ENCODE measurements around the gene TMEM63C.
"Not testable (repeated sequence)": the region's sequence is repeated elsewhere in the genome, so short reads cannot be mapped to it uniquely, and the experiment has no call there.

TMEM63C gene

GRCh38 chr14:77278461-77279230 lies 97.0 kb downstream of the TMEM63C start:
- DNase-seq: no peak
- H3K4me1 ChIP-seq: no peaks in the 10 kb centered on the region; the same call in 1 of the 2 replicates
- no peaks in the 10 kb centered on the region for H3K27me3 ChIP-seq
- H3K36me3 ChIP-seq: peaks cover 10% of the 10 kb centered on the region
- H3K9me3 ChIP-seq: no peaks in the 10 kb centered on the region
- no peak for TF ChIP-seq CTCF (IDR thresholded peaks at IDR 0.05; ENCODE audit: low read depth, low read length)
- H3K4me3 ChIP-seq (ENCODE audit: low read depth, low read length): no peak overlapping the region

- H3K27me3 ChIP-seq: no peaks in the 10 kb centered on the region
- DNase-seq: no peak
- no peak overlapping the region for H3K4me3 ChIP-seq (ENCODE audit: low read depth, low read length)
- no peaks in the 10 kb centered on the region; the same call in 1 of the 2 replicates for H3K4me1 ChIP-seq
- H3K36me3 ChIP-seq: peaks cover 15% of the 10 kb centered on the region
- H3K9me3 ChIP-seq: no peaks in the 10 kb centered on the region
- no peak for TF ChIP-seq CTCF (IDR thresholded peaks at IDR 0.05; ENCODE audit: low read depth, low read length)
Observed at GRCh38 chr14:77279719-77280118, 98.1 kb downstream of the TMEM63C start.

- H3K36me3 ChIP-seq: peaks cover 20% of the 10 kb centered on the region
- not testable (repeated sequence) for H3K9me3 ChIP-seq; DNase-seq; H3K4me1 ChIP-seq; H3K27me3 ChIP-seq; H3K4me3 ChIP-seq (ENCODE audit: low read depth, low read length)
Observed at GRCh38 chr14:77280921-77281320, 99.3 kb downstream of the TMEM63C start.

GRCh38 chr14:77281852-77282410 lies 100.3 kb downstream of the TMEM63C start:
- H3K27me3 ChIP-seq: no peaks in the 10 kb centered on the region
- DNase-seq: no peak
- peaks cover 20% of the 10 kb centered on the region for H3K36me3 ChIP-seq
- no peaks in the 10 kb centered on the region for H3K4me1 ChIP-seq
- TF ChIP-seq CTCF (IDR thresholded peaks at IDR 0.05; ENCODE audit: low read depth, low read length): no peak
- no peaks in the 10 kb centered on the region for H3K9me3 ChIP-seq
- no peak overlapping the region for H3K4me3 ChIP-seq (ENCODE audit: low read depth, low read length)

- no peak for DNase-seq
- H3K4me3 ChIP-seq (ENCODE audit: low read depth, low read length): no peak overlapping the region
- H3K4me1 ChIP-seq: no peaks in the 10 kb centered on the region
- no peaks in the 10 kb centered on the region for H3K9me3 ChIP-seq
- H3K27me3 ChIP-seq: no peaks in the 10 kb centered on the region
- TF ChIP-seq CTCF (IDR thresholded peaks at IDR 0.05; ENCODE audit: low read depth, low read length): no peak
- H3K36me3 ChIP-seq: peaks cover 17% of the 10 kb centered on the region
Observed at GRCh38 chr14:77284066-77284465, 102.5 kb downstream of the TMEM63C start.

GRCh38 chr14:77284466-77284865 lies 102.9 kb downstream of the TMEM63C start:
- no peaks in the 10 kb centered on the region for H3K27me3 ChIP-seq
- peaks cover 17% of the 10 kb centered on the region for H3K36me3 ChIP-seq
- no peaks in the 10 kb centered on the region for H3K4me1 ChIP-seq
- no peak overlapping the region for H3K4me3 ChIP-seq (ENCODE audit: low read depth, low read length)
- H3K9me3 ChIP-seq: no peaks in the 10 kb centered on the region
- no peak for DNase-seq
- TF ChIP-seq CTCF (IDR thresholded peaks at IDR 0.05; ENCODE audit: low read depth, low read length): no peak

All from BE2C (cell line).